ENCODE results near the gene MARCHF3.

DNA sequence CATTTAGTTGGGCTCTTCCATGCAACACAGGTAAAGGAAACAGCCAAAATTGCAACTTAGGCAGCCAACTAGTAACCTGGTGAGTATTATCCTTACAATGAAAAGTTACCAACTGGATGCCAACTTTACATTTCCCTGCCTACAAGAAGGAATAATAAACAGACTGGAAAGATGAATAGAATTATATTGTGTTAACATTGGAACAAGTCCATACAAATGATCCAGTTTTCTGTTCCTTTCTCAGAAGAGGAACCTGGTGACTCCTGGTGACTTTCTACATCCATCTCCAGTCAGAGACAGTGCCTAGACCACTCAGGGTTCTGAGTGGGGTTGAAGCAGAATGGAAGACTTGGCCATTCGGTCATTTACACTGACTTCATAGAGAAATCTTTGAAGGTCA is 20.6 kb downstream of the MARCHF3 start:
- TF ChIP-seq, protein P1, sequence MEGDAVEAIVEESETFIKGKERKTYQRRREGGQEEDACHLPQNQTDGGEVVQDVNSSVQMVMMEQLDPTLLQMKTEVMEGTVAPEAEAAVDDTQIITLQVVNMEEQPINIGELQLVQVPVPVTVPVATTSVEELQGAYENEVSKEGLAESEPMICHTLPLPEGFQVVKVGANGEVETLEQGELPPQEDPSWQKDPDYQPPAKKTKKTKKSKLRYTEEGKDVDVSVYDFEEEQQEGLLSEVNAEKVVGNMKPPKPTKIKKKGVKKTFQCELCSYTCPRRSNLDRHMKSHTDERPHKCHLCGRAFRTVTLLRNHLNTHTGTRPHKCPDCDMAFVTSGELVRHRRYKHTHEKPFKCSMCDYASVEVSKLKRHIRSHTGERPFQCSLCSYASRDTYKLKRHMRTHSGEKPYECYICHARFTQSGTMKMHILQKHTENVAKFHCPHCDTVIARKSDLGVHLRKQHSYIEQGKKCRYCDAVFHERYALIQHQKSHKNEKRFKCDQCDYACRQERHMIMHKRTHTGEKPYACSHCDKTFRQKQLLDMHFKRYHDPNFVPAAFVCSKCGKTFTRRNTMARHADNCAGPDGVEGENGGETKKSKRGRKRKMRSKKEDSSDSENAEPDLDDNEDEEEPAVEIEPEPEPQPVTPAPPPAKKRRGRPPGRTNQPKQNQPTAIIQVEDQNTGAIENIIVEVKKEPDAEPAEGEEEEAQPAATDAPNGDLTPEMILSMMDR (IDR thresholded peaks at IDR 0.05): no peak
- no peak for TF ChIP-seq OVOL2 (CRISPR knock-in tag; IDR thresholded peaks at IDR 0.05; ENCODE audit: borderline replicate concordance)
- TF ChIP-seq, protein P2, sequence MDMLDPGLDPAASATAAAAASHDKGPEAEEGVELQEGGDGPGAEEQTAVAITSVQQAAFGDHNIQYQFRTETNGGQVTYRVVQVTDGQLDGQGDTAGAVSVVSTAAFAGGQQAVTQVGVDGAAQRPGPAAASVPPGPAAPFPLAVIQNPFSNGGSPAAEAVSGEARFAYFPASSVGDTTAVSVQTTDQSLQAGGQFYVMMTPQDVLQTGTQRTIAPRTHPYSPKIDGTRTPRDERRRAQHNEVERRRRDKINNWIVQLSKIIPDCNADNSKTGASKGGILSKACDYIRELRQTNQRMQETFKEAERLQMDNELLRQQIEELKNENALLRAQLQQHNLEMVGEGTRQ (CRISPR knock-in tag; IDR thresholded peaks at IDR 0.05): no peak
- TF ChIP-seq MYBL2 (CRISPR knock-in tag; IDR thresholded peaks at IDR 0.05): no peak
- no peak for TF ChIP-seq ZNF416 (CRISPR knock-in tag; IDR thresholded peaks at IDR 0.05)
- TF ChIP-seq ZNF425 (CRISPR knock-in tag; conservative IDR thresholded peaks at IDR 0.05): no peak
- TF ChIP-seq, protein P3, sequence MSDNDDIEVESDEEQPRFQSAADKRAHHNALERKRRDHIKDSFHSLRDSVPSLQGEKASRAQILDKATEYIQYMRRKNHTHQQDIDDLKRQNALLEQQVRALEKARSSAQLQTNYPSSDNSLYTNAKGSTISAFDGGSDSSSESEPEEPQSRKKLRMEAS (CRISPR knock-in tag; IDR thresholded peaks at IDR 0.05): no peak
- TF ChIP-seq, protein P4, sequence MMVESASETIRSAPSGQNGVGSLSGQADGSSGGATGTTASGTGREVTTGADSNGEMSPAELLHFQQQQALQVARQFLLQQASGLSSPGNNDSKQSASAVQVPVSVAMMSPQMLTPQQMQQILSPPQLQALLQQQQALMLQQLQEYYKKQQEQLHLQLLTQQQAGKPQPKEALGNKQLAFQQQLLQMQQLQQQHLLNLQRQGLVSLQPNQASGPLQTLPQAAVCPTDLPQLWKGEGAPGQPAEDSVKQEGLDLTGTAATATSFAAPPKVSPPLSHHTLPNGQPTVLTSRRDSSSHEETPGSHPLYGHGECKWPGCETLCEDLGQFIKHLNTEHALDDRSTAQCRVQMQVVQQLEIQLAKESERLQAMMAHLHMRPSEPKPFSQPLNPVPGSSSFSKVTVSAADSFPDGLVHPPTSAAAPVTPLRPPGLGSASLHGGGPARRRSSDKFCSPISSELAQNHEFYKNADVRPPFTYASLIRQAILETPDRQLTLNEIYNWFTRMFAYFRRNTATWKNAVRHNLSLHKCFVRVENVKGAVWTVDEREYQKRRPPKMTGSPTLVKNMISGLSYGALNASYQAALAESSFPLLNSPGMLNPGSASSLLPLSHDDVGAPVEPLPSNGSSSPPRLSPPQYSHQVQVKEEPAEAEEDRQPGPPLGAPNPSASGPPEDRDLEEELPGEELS (CRISPR knock-in tag; IDR thresholded peaks at IDR 0.05): no peak
- no peak for TF ChIP-seq E2F4 (CRISPR knock-in tag; IDR thresholded peaks at IDR 0.05; ENCODE audit: borderline replicate concordance, low read depth)
- TF ChIP-seq, protein P5, sequence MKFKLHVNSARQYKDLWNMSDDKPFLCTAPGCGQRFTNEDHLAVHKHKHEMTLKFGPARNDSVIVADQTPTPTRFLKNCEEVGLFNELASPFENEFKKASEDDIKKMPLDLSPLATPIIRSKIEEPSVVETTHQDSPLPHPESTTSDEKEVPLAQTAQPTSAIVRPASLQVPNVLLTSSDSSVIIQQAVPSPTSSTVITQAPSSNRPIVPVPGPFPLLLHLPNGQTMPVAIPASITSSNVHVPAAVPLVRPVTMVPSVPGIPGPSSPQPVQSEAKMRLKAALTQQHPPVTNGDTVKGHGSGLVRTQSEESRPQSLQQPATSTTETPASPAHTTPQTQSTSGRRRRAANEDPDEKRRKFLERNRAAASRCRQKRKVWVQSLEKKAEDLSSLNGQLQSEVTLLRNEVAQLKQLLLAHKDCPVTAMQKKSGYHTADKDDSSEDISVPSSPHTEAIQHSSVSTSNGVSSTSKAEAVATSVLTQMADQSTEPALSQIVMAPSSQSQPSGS (CRISPR knock-in tag; IDR thresholded peaks at IDR 0.05; ENCODE audit: borderline replicate concordance, low read depth): no peak
- no peak for TF ChIP-seq ERG (CRISPR knock-in tag; IDR thresholded peaks at IDR 0.05)
- no peak for TF ChIP-seq NFE2L1 (CRISPR knock-in tag; IDR thresholded peaks at IDR 0.05)

All from WTC11 (cell line).